ENCODE data around the gene SMYD3. TPM values are rescaled to one million over a fixed set of nuclear protein-coding genes. Genes with fewer than 3 reads are reported as not detected.
"Not testable (repeated sequence)": the region's sequence is repeated elsewhere in the genome, so short reads cannot be mapped to it uniquely, and the experiment has no call there.

SMYD3 gene
- total and polyA plus RNA-seq, 2 donors (not counting 1 experiment from before 2014, with no cell fraction given) = 9.7 to 37.2 TPM

- peaks cover 0 to 3% (median 2%) of the 10 kb centered on the region in 3 donors for H3K9me3 ChIP-seq (ENCODE audit: control extremely low read depth in 1 of 3, control insufficient read depth in 2 of 3, insufficient read depth in 1 of 3, low read length in 2 of 3)
- H3K4me3 ChIP-seq (ENCODE audit: control extremely low read depth in 1 of 5, extremely low read depth in 1 of 5, insufficient read depth in 1 of 5, low read depth in 2 of 5, low read length in 4 of 5) = no peak overlapping the region
- peaks cover 11% of the 10 kb centered on the region for H3K4me1 Mint-ChIP-seq
- no peak for ATAC-seq (ENCODE audit: low read depth)
- no peak overlapping the region for H3K4me2 ChIP-seq (replicated peaks; ENCODE audit: low read depth, low read length, poor library complexity, severe bottlenecking)
- H3K79me2 ChIP-seq (ENCODE audit: control insufficient read depth, insufficient read depth, low read length) = no peaks in the 10 kb centered on the region
- no peak overlapping the region for H3K27ac Mint-ChIP-seq
- intact Hi-C loops (cut with micrococcal nuclease) = no loop called here
- no peaks in the 10 kb centered on the region for H4K20me1 ChIP-seq (ENCODE audit: control insufficient read depth, insufficient read depth, low read length, poor library complexity, severe bottlenecking)
- H3K27me3 Mint-ChIP-seq = no peaks in the 10 kb centered on the region
- ChIA-PET POLR2A (no interaction called here), CTCF (no interaction called here)
- H3K9me3 Mint-ChIP-seq (ENCODE audit: insufficient read depth) = peaks cover 9% of the 10 kb centered on the region
- WGBS (ENCODE audit: insufficient coverage) = 94% methylated on average over 9 of the region's 10 CpGs
- H2AFZ ChIP-seq (ENCODE audit: insufficient read depth, low read depth, low read length, poor library complexity, severe bottlenecking) = no peak overlapping the region
- no peaks in the 10 kb centered on the region for H3K4me1 ChIP-seq (ENCODE audit: control insufficient read depth in 2 of 2, insufficient read depth in 2 of 2, low read length in 2 of 2)
- no peak overlapping the region for H3K9ac ChIP-seq (ENCODE audit: low read length)
- no peaks in the 10 kb centered on the region for H3K27me3 ChIP-seq (replicated peaks in 1 of 4; ENCODE audit: control extremely low read depth in 1 of 4, control insufficient read depth in 3 of 4, insufficient read depth in 4 of 4, low read length in 3 of 4)
- no peak for TF ChIP-seq CTCF (IDR thresholded peaks at IDR 0.05)
- no peak for TF ChIP-seq EZH2 (IDR thresholded peaks at IDR 0.05; ENCODE audit: borderline replicate concordance, insufficient read depth, low read depth, low read length, poor library complexity, severe bottlenecking)
- H3K27ac ChIP-seq (ENCODE audit: low read length in 2 of 2) = no peak overlapping the region
- H3K4me3 Mint-ChIP-seq = no peak overlapping the region
- no peak for DNase-seq
- H3K36me3 ChIP-seq (replicated peaks in 1 of 2; ENCODE audit: control extremely low read depth in 1 of 2, control insufficient read depth in 1 of 2, extremely low read depth in 1 of 2, insufficient read depth in 2 of 2, low read length in 1 of 2) = no peaks in the 10 kb centered on the region
These were observed 560.2 kb downstream of the SMYD3 start for GRCh38 chr1:245946905-245947304.

- H3K9ac ChIP-seq (ENCODE audit: low read length); H3K9me3 Mint-ChIP-seq (ENCODE audit: insufficient read depth); ATAC-seq (ENCODE audit: low read depth); H3K27ac ChIP-seq (ENCODE audit: low read length in 2 of 2); H4K20me1 ChIP-seq (ENCODE audit: control insufficient read depth, insufficient read depth, low read length, poor library complexity, severe bottlenecking); H3K4me1 ChIP-seq (ENCODE audit: control insufficient read depth in 2 of 2, insufficient read depth in 2 of 2, low read length in 2 of 2); H3K4me1 Mint-ChIP-seq; POLR2A ChIA-PET; H3K9me3 ChIP-seq (ENCODE audit: control extremely low read depth in 1 of 3, control insufficient read depth in 2 of 3, insufficient read depth in 1 of 3, low read length in 2 of 3); H3K4me3 Mint-ChIP-seq; H3K4me2 ChIP-seq (replicated peaks; ENCODE audit: low read depth, low read length, poor library complexity, severe bottlenecking); DNase-seq; H2AFZ ChIP-seq (ENCODE audit: insufficient read depth, low read depth, low read length, poor library complexity, severe bottlenecking); H3K27me3 Mint-ChIP-seq; H3K4me3 ChIP-seq (ENCODE audit: control extremely low read depth in 1 of 5, extremely low read depth in 1 of 5, insufficient read depth in 1 of 5, low read depth in 2 of 5, low read length in 4 of 5); H3K36me3 ChIP-seq (replicated peaks in 1 of 2; ENCODE audit: control extremely low read depth in 1 of 2, control insufficient read depth in 1 of 2, extremely low read depth in 1 of 2, insufficient read depth in 2 of 2, low read length in 1 of 2); H3K27ac Mint-ChIP-seq; H3K79me2 ChIP-seq (ENCODE audit: control insufficient read depth, insufficient read depth, low read length); CTCF ChIA-PET; H3K27me3 ChIP-seq (replicated peaks in 1 of 4; ENCODE audit: control extremely low read depth in 1 of 4, control insufficient read depth in 3 of 4, insufficient read depth in 4 of 4, low read length in 3 of 4); intact Hi-C loops (cut with micrococcal nuclease): not testable (repeated sequence)
- WGBS (ENCODE audit: insufficient coverage) = 83% methylated on average over 1 of the region's 1 CpG
These were observed 561.9 kb downstream of the SMYD3 start for GRCh38 chr1:245945136-245945535.
